ENCODE results near the gene CEP43.

DNA sequence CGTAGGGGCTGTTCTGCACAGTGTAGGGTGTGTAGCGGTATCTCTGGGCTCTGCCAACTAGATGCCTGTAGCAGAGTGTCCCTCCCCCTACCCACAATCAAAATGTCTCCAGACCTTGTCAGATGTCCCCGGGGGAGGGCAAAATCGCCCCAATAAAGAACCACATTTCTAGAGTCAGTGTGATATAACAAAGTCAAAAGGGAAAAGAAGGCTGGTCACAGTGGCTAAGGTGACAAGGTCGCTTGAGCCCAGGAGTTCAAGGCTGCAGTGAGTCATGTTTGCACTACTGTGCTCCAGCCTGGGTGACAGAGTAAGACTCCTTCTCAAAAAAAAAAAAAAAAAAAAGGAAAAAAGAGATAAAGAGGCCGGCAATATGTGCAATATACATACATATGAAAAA, 11.7 kb upstream of the CEP43 start:
- TF ChIP-seq, protein P1, sequence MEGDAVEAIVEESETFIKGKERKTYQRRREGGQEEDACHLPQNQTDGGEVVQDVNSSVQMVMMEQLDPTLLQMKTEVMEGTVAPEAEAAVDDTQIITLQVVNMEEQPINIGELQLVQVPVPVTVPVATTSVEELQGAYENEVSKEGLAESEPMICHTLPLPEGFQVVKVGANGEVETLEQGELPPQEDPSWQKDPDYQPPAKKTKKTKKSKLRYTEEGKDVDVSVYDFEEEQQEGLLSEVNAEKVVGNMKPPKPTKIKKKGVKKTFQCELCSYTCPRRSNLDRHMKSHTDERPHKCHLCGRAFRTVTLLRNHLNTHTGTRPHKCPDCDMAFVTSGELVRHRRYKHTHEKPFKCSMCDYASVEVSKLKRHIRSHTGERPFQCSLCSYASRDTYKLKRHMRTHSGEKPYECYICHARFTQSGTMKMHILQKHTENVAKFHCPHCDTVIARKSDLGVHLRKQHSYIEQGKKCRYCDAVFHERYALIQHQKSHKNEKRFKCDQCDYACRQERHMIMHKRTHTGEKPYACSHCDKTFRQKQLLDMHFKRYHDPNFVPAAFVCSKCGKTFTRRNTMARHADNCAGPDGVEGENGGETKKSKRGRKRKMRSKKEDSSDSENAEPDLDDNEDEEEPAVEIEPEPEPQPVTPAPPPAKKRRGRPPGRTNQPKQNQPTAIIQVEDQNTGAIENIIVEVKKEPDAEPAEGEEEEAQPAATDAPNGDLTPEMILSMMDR (IDR thresholded peaks at IDR 0.05; ENCODE audit: low read depth, low read length, poor library complexity, severe bottlenecking): no peak
- TF ChIP-seq EZH2phosphoT487 (IDR thresholded peaks at IDR 0.05; ENCODE audit: borderline replicate concordance, low read length): no peak
